Tibial nerve (tissue), 4 donors: Measurements from ENCODE around the gene MED15.

ENCODE experiments used
- EP300 ChIP-seq, 2 donors: sonication (generic); formaldehyde crosslinking; IDR thresholded peaks; one replicate each; pipeline ENCODE4 v1.6.1; 2017; ENCODE audit warnings: antibody characterized with exemption in 2 of 2, mild to moderate bottlenecking in 1 of 2
- POLR2A ChIP-seq, 2 donors: fragments of 450-650 bp; IDR thresholded peaks; one replicate each; pipeline ENCODE4 v1.6.1; 2017; ENCODE audit warnings: antibody characterized with exemption in 2 of 2, mild to moderate bottlenecking in 2 of 2, moderate library complexity in 2 of 2
- TF ChIP-seq, protein P1 (sequence below), 5 experiments: fragments of 200-600 bp in 3 of 5; fragments of 450-650 bp in 2 of 5; sonication (generic) in 3 of 5; IDR thresholded peaks; one replicate each; pipeline ENCODE4 v1.5.1; 2016 to 2019; ENCODE audit warnings: antibody characterized with exemption in 5 of 5, mild to moderate bottlenecking in 3 of 5, moderate library complexity in 2 of 5

- TF ChIP-seq, protein P1, sequence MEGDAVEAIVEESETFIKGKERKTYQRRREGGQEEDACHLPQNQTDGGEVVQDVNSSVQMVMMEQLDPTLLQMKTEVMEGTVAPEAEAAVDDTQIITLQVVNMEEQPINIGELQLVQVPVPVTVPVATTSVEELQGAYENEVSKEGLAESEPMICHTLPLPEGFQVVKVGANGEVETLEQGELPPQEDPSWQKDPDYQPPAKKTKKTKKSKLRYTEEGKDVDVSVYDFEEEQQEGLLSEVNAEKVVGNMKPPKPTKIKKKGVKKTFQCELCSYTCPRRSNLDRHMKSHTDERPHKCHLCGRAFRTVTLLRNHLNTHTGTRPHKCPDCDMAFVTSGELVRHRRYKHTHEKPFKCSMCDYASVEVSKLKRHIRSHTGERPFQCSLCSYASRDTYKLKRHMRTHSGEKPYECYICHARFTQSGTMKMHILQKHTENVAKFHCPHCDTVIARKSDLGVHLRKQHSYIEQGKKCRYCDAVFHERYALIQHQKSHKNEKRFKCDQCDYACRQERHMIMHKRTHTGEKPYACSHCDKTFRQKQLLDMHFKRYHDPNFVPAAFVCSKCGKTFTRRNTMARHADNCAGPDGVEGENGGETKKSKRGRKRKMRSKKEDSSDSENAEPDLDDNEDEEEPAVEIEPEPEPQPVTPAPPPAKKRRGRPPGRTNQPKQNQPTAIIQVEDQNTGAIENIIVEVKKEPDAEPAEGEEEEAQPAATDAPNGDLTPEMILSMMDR (IDR thresholded peaks at IDR 0.05) = no peak
- TF ChIP-seq POLR2A (IDR thresholded peaks at IDR 0.05) (no peak), EP300 (IDR thresholded peaks at IDR 0.05) (no peak)
Measured at GRCh38 chr22:20601308-20601707, 93.9 kb downstream of the MED15 start.
